Midbrain (tissue), 1 donor: ENCODE data around the gene DIS3L2.
"Not testable (repeated sequence)": the region's sequence is repeated elsewhere in the genome, so short reads cannot be mapped to it uniquely, and the experiment has no call there.

Experiments used
- DNase-seq: peaks from one replicate; lab custom pipeline; 2025; lab: John Stamatoyannopoulos, UW

Gene DIS3L2

GRCh38 chr2:232333361-232334135 lies 372.0 kb downstream of the DIS3L2 start:
- DNase-seq, result no peak

- DNase-seq, result not testable (repeated sequence)
Observed at GRCh38 chr2:232334136-232334884, 372.8 kb downstream of the DIS3L2 start.

GRCh38 chr2:232334885-232335205 lies 373.3 kb downstream of the DIS3L2 start:
- DNase-seq, result not testable (repeated sequence)

GRCh38 chr2:232335206-232335858 lies 373.8 kb downstream of the DIS3L2 start:
- DNase-seq, result not testable (repeated sequence)

- no peak for DNase-seq
Observed at GRCh38 chr2:232335859-232336215, 374.3 kb downstream of the DIS3L2 start.

- no peak for DNase-seq
Observed at GRCh38 chr2:232336241-232336736, 374.8 kb downstream of the DIS3L2 start.

GRCh38 chr2:232336981-232337720 lies 375.6 kb downstream of the DIS3L2 start:
- DNase-seq, result no peak

- DNase-seq, result not testable (repeated sequence)
Observed at GRCh38 chr2:232338094-232338758, 376.7 kb downstream of the DIS3L2 start.

GRCh38 chr2:232338759-232339106 lies 377.2 kb downstream of the DIS3L2 start:
- no peak for DNase-seq

- no peak for DNase-seq
Observed at GRCh38 chr2:232339121-232340081, 377.9 kb downstream of the DIS3L2 start.

GRCh38 chr2:232340171-232340935 lies 378.8 kb downstream of the DIS3L2 start:
- no peak for DNase-seq

GRCh38 chr2:232341061-232341738 lies 379.7 kb downstream of the DIS3L2 start:
- no peak for DNase-seq

- no peak for DNase-seq
Observed at GRCh38 chr2:232341739-232342126, 380.2 kb downstream of the DIS3L2 start.

- DNase-seq, result no peak
Observed at GRCh38 chr2:232342635-232343565, 381.4 kb downstream of the DIS3L2 start.

- DNase-seq, result no peak
Observed at GRCh38 chr2:232343821-232344220, 382.3 kb downstream of the DIS3L2 start.

- no peak for DNase-seq
Observed at GRCh38 chr2:232345251-232345650, 383.7 kb downstream of the DIS3L2 start.

GRCh38 chr2:232347369-232347768 lies 385.9 kb downstream of the DIS3L2 start:
- DNase-seq, result no peak

GRCh38 chr2:232348936-232349335 lies 387.4 kb downstream of the DIS3L2 start:
- no peak for DNase-seq
